Measurements from ENCODE around the gene TBC1D1. TPM values are rescaled to one million over a fixed set of nuclear protein-coding genes. Genes with fewer than 3 reads are reported as not detected.

TBC1D1 gene
- total and polyA plus RNA-seq, 2 of the 8 experiments (the other 6 are each of a cell fraction or from before 2014, with no cell fraction given) = 96.9 to 162 TPM

DNA sequence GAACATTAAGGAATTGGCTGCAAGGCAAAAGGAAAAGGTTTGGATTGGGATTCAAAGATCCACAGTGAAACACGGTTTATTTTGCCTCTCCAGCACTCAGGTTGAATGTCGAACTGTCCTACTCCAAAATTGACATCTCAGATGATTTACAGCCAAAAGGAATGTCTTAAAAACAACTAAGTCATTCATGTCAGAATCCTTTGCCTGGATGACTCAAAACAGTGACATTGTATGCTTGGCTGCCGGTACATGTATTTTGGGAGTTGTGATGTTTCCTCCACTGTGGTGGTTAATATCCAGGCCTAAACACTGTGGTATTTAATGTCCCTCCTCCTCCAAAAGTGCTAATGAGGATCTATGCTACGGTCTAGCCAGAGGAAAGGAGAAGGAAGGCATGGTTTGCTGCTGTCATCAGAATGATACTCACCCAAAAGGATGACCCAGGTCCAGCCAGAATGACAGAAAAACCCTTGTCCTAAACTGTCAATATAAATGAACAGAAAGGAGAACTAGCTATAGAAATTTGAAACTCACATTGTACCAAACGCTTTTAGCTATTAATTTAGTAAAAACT is 43.5 kb upstream of the TBC1D1 start (continued):
- TF ChIP-seq, protein P1, sequence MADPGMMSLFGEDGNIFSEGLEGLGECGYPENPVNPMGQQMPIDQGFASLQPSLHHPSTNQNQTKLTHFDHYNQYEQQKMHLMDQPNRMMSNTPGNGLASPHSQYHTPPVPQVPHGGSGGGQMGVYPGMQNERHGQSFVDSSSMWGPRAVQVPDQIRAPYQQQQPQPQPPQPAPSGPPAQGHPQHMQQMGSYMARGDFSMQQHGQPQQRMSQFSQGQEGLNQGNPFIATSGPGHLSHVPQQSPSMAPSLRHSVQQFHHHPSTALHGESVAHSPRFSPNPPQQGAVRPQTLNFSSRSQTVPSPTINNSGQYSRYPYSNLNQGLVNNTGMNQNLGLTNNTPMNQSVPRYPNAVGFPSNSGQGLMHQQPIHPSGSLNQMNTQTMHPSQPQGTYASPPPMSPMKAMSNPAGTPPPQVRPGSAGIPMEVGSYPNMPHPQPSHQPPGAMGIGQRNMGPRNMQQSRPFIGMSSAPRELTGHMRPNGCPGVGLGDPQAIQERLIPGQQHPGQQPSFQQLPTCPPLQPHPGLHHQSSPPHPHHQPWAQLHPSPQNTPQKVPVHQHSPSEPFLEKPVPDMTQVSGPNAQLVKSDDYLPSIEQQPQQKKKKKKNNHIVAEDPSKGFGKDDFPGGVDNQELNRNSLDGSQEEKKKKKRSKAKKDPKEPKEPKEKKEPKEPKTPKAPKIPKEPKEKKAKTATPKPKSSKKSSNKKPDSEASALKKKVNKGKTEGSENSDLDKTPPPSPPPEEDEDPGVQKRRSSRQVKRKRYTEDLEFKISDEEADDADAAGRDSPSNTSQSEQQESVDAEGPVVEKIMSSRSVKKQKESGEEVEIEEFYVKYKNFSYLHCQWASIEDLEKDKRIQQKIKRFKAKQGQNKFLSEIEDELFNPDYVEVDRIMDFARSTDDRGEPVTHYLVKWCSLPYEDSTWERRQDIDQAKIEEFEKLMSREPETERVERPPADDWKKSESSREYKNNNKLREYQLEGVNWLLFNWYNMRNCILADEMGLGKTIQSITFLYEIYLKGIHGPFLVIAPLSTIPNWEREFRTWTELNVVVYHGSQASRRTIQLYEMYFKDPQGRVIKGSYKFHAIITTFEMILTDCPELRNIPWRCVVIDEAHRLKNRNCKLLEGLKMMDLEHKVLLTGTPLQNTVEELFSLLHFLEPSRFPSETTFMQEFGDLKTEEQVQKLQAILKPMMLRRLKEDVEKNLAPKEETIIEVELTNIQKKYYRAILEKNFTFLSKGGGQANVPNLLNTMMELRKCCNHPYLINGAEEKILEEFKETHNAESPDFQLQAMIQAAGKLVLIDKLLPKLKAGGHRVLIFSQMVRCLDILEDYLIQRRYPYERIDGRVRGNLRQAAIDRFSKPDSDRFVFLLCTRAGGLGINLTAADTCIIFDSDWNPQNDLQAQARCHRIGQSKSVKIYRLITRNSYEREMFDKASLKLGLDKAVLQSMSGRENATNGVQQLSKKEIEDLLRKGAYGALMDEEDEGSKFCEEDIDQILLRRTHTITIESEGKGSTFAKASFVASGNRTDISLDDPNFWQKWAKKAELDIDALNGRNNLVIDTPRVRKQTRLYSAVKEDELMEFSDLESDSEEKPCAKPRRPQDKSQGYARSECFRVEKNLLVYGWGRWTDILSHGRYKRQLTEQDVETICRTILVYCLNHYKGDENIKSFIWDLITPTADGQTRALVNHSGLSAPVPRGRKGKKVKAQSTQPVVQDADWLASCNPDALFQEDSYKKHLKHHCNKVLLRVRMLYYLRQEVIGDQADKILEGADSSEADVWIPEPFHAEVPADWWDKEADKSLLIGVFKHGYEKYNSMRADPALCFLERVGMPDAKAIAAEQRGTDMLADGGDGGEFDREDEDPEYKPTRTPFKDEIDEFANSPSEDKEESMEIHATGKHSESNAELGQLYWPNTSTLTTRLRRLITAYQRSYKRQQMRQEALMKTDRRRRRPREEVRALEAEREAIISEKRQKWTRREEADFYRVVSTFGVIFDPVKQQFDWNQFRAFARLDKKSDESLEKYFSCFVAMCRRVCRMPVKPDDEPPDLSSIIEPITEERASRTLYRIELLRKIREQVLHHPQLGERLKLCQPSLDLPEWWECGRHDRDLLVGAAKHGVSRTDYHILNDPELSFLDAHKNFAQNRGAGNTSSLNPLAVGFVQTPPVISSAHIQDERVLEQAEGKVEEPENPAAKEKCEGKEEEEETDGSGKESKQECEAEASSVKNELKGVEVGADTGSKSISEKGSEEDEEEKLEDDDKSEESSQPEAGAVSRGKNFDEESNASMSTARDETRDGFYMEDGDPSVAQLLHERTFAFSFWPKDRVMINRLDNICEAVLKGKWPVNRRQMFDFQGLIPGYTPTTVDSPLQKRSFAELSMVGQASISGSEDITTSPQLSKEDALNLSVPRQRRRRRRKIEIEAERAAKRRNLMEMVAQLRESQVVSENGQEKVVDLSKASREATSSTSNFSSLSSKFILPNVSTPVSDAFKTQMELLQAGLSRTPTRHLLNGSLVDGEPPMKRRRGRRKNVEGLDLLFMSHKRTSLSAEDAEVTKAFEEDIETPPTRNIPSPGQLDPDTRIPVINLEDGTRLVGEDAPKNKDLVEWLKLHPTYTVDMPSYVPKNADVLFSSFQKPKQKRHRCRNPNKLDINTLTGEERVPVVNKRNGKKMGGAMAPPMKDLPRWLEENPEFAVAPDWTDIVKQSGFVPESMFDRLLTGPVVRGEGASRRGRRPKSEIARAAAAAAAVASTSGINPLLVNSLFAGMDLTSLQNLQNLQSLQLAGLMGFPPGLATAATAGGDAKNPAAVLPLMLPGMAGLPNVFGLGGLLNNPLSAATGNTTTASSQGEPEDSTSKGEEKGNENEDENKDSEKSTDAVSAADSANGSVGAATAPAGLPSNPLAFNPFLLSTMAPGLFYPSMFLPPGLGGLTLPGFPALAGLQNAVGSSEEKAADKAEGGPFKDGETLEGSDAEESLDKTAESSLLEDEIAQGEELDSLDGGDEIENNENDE (IDR thresholded peaks at IDR 0.05; ENCODE audit: insufficient replicate concordance, low read length) = no peak
